Right cardiac atrium (tissue), 5 donors: ENCODE data around the gene SCN8A. TPM values are rescaled to one million over a fixed set of nuclear protein-coding genes. Genes with fewer than 3 reads are reported as not detected.
A peak's percentile ranks its signal among the peaks of the same experiment; 100 is the strongest.

Source experiments
- ATAC-seq, 2 donors: fragments of 200-7000 bp; cut with Tn5 transposase; one replicate each; pipeline versions ENCODE4 v1.8.0 to v1.9.1; 2020; ENCODE audit warnings: moderate library complexity in 2 of 2, mild to moderate bottlenecking in 1 of 2
- DNase-seq, 3 donors: peaks; one replicate each; pipeline ENCODE4 v3.0.0-alpha.2; 2020
- H3K27ac ChIP-seq: one replicate; pipeline ENCODE4 v1.5.1; 2013; ENCODE audit warnings: mild to moderate bottlenecking, low read length, control low read depth, moderate library complexity
- H3K27me3 ChIP-seq: one replicate; pipeline ENCODE4 v1.6.1; 2013; ENCODE audit not compliant: control insufficient read depth, insufficient read depth
- H3K4me1 ChIP-seq: one replicate; pipeline ENCODE4 v1.6.1; 2013; ENCODE audit warnings: low read length; ENCODE audit not compliant: control insufficient read depth, insufficient read depth
- H3K4me3 ChIP-seq: one replicate; pipeline ENCODE4 v1.5.1; 2013; ENCODE audit warnings: low read length, control low read depth
- H3K9me3 ChIP-seq: one replicate; pipeline ENCODE4 v1.6.1; 2013; ENCODE audit warnings: low read length; ENCODE audit not compliant: control insufficient read depth
- WGBS: extraction: QIAGEN DNeasy Blood & Tissue Kit; methylation state at CpG from one replicate; pipeline ENCODE4 v1.1.7; 2013; 5-methylcytosine and 5-hydroxymethylcytosine counted together
- intact Hi-C, 4 donors: fragments of 100-400 bp; cut with DNase I; formaldehyde crosslinking; loops; one replicate each; pipeline versions ENCODE4 v1.11.0 to v1.14.0; 2022 to 2023
- polyA plus RNA-seq: library from polyadenylated mRNA; stranded (reverse); fragments of 200-250 nt; gene quantifications from one replicate; pipeline ENCODE4 v1.2.3, GENCODE V29; 2013
- total RNA-seq, 4 donors: library from RNA; stranded (reverse); fragmentation: NEBNext Ultra II Directional; extraction: Animal tissue kit (Norgen Biotek cat#: 25700); gene quantifications; one replicate each; pipeline ENCODE4 v1.2.1, GENCODE V29; 2021
- donor health status: healthy with polysubstance abuse.
- donor health status: DM: no; HTN: yes; CAD: no.
- donor health status: DM: no; HTN: no; CAD: no.
- donor health status: DM: no; HTN: yes; CAD: no; lungs with severe emphysema.
- donor health status: DM: yes; HTN: yes; CAD: no.

SCN8A gene
- total and polyA plus RNA-seq, 5 donors: 0.07 to 0.58 (median 0.17) TPM

DNA sequence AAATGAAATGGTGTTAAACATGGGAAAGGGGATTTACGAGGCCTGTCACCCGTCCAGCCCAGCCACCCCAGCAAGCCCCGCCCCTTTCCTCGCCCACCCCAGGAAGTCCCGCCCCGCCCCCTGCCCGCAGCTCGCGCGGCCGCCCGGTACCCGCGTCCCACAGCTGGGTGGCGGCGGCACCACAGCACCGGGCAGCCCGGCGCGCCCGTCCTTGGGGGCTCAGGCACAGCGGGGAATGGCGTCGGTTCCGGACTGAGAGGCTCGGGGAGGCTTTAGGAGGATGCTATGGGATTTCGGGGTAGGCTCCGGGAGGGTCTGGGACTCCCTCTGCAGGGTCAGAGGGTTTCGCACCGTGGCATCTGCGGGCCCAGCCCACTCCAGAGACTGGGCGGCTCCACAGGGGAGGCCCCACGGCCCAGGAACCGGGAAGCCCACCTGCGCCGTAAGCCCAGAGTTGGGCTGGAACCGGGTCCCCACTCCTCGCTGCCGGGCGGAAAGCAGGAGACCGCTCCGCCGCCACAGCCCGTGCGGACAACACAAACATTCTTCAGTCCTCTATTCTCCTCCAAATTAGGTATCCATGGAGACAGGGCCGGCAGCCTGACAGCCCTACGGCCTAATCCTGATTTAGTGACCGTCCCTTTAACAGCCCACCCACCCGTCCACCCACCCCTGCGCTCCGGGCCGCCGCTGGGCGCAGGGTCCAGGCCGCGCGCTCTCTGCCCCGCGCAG, 256.0 kb downstream of the SCN8A start:
- intact Hi-C loops: no loop called here
- ATAC-seq (peak; percentile 55 to 60), DNase-seq (peak; percentile 56 to 82 (median 82))
- no peak overlapping the region for H3K27ac ChIP-seq
- peaks cover 2% of the 10 kb centered on the region for H3K4me1 ChIP-seq
- no peaks in the 10 kb centered on the region for H3K9me3 ChIP-seq
- H3K4me3 ChIP-seq: peak overlapping the region; percentile 67
- no peaks in the 10 kb centered on the region for H3K27me3 ChIP-seq
- under 1% methylated on average over 59 of the region's 59 CpGs for WGBS

DNA sequence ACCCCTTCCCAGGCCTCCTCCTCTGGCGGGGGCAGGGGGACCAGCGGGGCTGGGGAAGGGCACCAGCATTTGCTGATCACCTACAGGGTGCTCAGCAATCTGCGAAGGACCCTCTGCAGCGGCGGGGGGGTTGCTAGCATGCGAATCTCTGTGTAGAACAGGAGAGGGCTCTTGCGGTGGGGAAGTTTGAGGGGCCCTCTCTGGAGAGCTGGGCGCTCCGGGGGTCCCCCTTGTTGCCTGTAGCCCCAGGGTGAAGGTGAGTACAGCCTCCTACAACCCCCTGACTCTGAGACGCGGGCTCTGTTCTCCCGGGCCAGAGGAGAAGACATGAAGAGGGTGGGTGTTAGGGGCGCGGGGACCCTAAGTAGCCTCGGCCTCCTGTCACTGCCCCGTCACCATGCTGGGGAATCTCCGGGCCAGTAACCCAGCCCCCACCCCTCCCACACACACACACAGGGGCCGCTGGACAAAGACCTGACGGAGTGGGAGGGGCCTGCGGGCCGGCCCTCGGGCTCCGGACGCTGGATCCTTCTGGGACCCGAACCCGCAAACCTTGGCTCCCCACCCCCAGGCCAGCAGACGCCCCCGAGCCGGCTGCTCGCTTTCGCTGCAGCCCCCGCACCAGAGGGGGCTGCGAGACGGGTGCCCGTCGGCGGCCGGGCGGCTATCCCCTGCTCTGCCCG, 256.8 kb downstream of the SCN8A start:
- DNase-seq (peak; percentile 38 to 73 (median 71)), ATAC-seq (peak; percentile 7 to 39)
- peak overlapping the region; percentile 67 for H3K4me3 ChIP-seq
- no peak overlapping the region for H3K27ac ChIP-seq
- H3K4me1 ChIP-seq: peaks cover 2% of the 10 kb centered on the region
- H3K27me3 ChIP-seq: no peaks in the 10 kb centered on the region
- no peaks in the 10 kb centered on the region for H3K9me3 ChIP-seq
- 2% methylated on average over 40 of the region's 40 CpGs for WGBS
- intact Hi-C loops: no loop called here

DNA sequence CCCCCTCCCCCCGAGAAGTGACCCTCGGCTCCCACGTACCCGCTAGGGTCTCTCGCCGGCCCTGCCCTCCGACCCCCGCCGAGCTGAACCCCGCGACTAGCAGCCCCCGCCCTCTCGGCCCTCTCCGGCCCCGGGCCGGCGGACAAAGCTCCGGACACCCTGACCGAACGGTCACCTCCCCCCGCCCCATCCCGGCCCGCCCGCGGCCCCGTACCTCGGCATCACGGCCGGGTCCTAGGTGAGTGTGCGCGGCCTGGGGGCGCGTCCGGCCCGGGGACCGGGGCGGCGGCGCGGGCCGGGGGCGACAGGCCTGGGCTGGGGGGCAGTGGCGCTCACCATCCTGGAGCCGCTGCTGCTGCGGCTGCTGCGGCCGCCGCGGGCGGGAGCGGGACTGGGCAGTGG, 257.3 kb downstream of the SCN8A start, which contains the start of gene FIGNL2:
Gene FIGNL2, minus strand, starts transcription at position 393 of the 402 bp plus-strand sequence. CDS start 26,305 bp downstream, outside the sequence.
- Histone ChIP-seq H3K9me3 (no peaks in the 10 kb centered on the region), H3K27me3 (no peaks in the 10 kb centered on the region), H3K4me1 (peaks cover 2% of the 10 kb centered on the region), H3K27ac (no peak within 1 kb of the TSS), H3K4me3 (peak within 1 kb of the TSS; percentile 67)
- DNase-seq: peak in 1 of 3 donors; percentile 67
- 1% methylated on average over 49 of the region's 51 CpGs for WGBS
- peak in 1 of 2 donors; percentile 3 for ATAC-seq
- intact Hi-C loops: no loop called here

DNA sequence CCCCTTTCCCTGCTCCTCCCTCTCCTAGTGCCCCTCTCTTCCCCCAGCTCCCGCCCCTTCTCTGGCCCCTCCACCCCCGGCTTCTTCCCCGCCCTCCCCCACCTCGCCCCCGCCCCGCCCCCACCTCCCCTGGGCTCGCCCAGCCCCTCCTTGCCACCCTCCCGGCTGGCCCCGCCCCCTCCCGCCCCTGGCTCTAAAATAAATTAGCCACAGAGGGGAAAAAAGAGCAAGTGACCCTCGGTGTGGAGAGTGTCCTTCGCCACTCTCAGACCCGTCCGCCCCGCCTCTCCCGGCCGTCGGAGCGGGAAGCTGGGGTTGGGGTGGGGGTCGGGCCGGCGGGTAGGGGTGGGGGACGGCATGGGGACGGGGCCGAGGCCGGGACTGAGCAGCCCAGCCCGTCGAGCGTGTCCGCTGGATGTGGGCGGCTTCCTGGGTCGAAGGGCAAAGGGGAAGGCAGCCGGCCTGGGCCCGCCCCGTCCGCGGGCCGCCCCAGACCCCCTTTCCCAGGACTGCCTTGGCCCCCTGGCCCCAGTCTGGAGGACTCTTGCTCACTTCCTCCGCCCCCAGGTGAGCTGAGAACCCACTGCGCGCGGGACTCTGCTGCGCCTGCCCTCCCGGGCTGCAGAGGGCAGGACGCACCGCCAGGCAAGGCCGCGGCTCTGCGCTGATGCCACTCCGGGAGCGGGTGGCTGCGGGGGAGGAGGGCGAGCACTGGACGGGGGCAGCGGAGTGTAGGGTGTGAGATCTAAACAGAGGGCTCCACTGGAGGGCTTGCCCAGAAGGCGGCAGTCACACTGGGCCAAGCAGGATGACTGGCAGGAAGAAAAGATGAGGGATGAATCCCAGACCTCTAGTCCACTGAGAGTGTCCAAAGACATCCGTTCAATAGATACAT, 258.1 kb downstream of the SCN8A start:
- intact Hi-C loops: no loop called here
- peaks cover 2% of the 10 kb centered on the region for H3K4me1 ChIP-seq
- peak in 1 of 3 donors; percentile 37 for DNase-seq
- H3K27me3 ChIP-seq: no peaks in the 10 kb centered on the region
- H3K4me3 ChIP-seq: peak overlapping the region; percentile 67
- H3K27ac ChIP-seq: no peak overlapping the region
- WGBS: 35% methylated on average over 57 of the region's 57 CpGs
- ATAC-seq: peak in 1 of 2 donors; percentile 43
- no peaks in the 10 kb centered on the region for H3K9me3 ChIP-seq

DNA sequence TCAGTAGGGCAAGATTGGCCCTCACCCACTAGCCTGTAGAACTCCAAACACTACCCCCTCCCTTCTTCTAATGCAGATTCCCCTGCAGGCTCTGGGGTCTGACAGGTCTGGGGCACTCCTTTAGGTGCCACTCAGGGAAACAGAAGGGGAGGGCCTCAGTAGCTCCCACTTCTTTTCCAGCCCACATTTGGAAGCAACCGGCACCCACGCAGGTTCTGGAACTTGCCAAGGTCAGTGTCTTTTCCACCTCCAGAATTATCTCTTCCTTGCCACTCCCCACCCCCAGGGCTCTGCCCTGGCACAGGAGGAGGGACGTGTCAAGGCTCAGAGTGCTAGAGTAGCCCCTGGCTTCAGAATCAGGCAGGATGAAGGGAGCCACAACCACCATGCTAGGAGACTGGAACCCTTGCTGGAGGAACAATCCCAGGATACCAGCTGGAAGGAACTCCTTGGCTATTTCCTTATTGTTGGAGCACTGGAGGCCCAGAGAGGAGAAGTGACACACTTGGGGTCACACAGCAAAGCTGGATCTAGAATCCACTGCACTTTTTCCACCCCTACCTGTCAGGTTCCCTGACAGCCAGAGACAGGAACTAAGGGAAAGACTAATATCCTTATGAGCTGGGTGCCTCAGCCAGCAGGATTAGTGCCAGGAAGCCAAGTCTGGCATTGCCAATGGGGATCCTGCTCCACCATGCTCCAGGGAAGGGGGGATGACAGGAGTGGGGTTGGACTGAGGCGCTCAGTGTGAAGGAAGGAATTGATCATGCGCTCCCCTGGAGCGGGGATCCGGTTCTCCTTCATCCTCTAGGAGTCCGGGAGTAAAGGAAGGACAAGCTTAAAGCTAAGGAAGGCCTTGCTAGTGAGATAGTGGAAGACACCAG, 259.3 kb downstream of the SCN8A start:
- DNase-seq (no peak), ATAC-seq (no peak)
- Histone ChIP-seq H3K4me1 (peaks cover 2% of the 10 kb centered on the region), H3K4me3 (no peak overlapping the region), H3K27me3 (no peaks in the 10 kb centered on the region), H3K9me3 (no peaks in the 10 kb centered on the region), H3K27ac (no peak overlapping the region)
- 70% methylated on average over 8 of the region's 8 CpGs for WGBS
- intact Hi-C loops: no loop called here

DNA sequence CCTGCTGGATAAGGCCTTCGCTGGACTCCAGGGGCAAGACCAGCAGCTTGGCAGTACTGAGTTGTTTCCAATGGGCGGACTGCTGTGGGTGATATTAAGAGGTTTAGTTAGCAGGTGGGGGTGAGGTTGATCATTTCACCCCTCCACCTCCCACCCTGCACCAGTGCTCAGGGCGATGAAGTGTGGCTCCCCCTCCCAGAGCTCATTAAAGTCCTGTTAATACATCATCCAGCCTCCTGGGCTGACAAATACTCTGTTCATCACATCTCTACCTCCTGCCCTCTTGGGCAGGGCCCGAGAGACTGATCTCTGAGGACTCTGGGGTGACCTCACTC, 259.9 kb downstream of the SCN8A start:
- Histone ChIP-seq H3K4me1 (peaks cover 2% of the 10 kb centered on the region), H3K4me3 (no peak overlapping the region), H3K27me3 (no peaks in the 10 kb centered on the region), H3K9me3 (no peaks in the 10 kb centered on the region), H3K27ac (no peak overlapping the region)
- no peak for ATAC-seq
- 83% methylated on average over 4 of the region's 4 CpGs for WGBS
- no peak for DNase-seq
- intact Hi-C loops: no loop called here

DNA sequence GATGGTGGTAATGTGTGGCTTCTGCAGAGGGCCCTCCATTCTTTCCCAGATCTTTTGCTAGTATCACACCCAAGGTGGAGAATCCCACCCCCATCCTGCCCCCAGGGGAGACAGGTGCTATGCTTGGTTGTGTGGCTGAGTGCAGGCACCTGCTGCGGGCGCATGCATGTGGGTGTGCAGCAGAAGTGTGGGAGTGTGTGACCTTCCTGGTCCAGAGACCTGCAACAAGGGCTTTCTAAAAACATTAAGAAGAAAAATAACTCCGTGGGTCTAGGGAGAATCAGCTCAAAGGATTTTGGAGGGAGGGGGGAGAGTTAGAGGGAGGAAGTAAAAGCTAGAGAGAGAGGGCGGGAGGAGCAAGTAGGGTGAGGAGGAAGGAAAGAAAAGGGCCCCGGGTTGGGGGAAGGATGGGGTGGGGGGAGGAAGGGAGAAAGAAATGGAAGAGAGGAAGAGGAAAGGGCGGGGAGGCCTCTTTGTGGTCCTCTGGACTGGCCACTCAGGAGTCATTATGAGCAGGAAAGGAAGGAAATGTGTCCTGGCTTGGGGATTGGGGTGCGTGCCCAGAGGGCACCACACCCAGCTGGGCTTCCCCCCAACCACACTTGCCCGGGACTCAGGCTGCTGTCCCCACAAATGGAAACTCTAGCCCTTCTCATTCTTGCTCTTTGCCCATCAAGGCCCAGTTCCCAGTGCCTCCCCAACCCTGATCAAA, 260.5 kb downstream of the SCN8A start:
- H3K9me3 ChIP-seq: no peaks in the 10 kb centered on the region
- ATAC-seq: peak; percentile 10 to 27
- H3K4me3 ChIP-seq: no peak overlapping the region
- intact Hi-C loops: no loop called here
- no peaks in the 10 kb centered on the region for H3K27me3 ChIP-seq
- WGBS: 54% methylated on average over 8 of the region's 8 CpGs
- H3K4me1 ChIP-seq: no peaks in the 10 kb centered on the region
- peak in 2 of 3 donors; percentile 59 to 67 for DNase-seq
- peak overlapping the region; percentile 21 for H3K27ac ChIP-seq

DNA sequence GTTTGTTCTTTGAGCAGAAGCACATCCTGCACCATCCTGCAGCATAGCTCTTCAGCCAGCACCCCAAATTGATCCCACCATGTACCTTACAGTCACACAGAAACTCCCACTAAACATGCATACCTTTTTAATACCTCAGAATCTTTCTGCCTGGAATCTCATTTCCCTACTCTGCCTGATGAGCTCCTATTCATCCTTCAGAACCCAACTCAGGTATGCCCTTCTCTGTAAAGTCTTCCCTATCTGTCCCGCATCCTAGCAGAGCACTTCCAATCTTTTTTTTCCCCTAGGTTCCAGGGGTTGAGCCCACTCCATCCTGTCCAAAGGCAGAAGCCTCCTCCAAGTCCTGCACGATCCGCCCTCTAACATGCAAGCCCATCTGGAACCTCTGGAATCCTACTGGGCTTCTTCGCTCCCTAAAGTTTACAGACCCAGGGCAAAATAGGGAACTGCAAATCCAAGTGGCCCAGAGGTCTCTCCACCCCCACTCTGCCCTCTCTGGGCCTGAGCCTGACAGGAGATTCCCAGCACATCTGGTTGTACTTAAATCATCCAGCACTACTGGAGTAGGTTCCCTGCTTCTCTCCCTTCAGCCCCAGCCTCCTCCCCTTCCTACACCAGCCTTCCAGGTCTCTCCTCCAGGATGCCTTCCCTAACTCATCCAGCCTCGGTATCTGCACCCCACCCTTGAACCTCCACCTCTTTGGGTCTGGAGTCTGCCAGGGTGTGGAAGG, 261.5 kb downstream of the SCN8A start:
- H3K27me3 ChIP-seq: no peaks in the 10 kb centered on the region
- WGBS: 88% methylated on average over 5 of the region's 5 CpGs
- no peak overlapping the region for H3K4me3 ChIP-seq
- no peak overlapping the region for H3K27ac ChIP-seq
- H3K9me3 ChIP-seq: no peaks in the 10 kb centered on the region
- DNase-seq: no peak
- no peaks in the 10 kb centered on the region for H3K4me1 ChIP-seq
- intact Hi-C loops: no loop called here
- ATAC-seq: no peak

DNA sequence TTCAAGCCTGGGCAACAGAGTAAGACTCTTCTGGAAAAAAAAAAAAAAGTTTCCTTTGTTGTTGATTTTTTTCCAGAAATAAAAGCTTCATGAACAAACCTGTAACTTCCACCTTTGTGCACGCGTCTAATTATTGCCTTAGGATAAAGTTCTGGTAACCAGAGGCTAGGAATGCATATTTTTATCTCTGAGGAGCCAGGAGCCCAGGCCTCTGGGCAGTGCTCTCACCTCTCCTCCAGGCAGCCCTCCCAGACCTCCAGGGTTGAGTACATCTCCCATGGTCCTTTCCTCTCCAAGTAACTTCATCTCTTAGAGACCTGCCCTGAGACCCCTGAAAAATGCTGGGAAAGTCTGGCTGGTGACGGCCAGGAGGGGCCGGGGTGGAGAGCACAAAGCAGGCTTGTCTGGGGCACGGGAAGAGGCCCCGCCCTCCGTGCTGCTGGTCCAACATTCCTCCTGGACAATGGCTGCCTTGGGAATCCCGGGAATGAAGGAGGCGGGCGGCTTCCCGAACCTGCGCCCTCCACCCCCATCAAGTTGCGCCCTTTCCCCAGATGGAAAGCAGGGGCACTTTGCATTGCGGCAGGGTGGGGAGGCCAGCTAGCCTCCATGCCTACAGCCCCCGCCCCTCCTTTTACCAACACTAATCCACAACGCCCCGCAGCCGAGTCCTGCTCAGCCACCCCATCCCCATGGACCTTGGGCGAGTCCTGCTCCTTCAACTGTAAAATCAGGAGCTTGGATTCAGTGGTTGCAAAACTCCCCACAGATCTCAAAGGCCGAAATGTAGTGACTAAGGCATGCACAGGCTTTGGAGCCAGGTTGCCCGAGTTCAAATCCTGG, 264.8 kb downstream of the SCN8A start:
- ATAC-seq (peak; percentile 74 to 80), DNase-seq (peak; percentile 60 to 83 (median 82))
- Histone ChIP-seq H3K27ac (no peak overlapping the region), H3K27me3 (no peaks in the 10 kb centered on the region), H3K9me3 (no peaks in the 10 kb centered on the region), H3K4me1 (no peaks in the 10 kb centered on the region), H3K4me3 (no peak overlapping the region)
- intact Hi-C loops: no loop called here
- WGBS: 24% methylated on average over 21 of the region's 21 CpGs
